K562 (cell line): ENCODE data around the gene P4HTM.

Source experiments
- ARID4B ChIP-seq: sonication (generic); formaldehyde crosslinking; IDR thresholded peaks from 2 replicates; pipeline ENCODE4 v1.8.0; 2022; ENCODE audit warnings: mild to moderate bottlenecking, missing genetic modification reagents
- CTCF ChIP-seq, 3 experiments: IDR thresholded peaks in 2 of 3; conservative IDR thresholded peaks in 1 of 3; 2 replicates each; pipeline ENCODE4 v1.5.1; 2011 to 2012; ENCODE audit warnings: low read length in 3 of 3, mild to moderate bottlenecking in 3 of 3, control low read depth in 2 of 3, improper control_type of control experiment in 1 of 3, inconsistent platforms in 1 of 3, low read depth in 1 of 3, mixed read lengths in 1 of 3, moderate library complexity in 1 of 3; ENCODE audit not compliant: insufficient read depth in 2 of 3
- HDAC6 ChIP-seq: IDR thresholded peaks from 2 replicates; pipeline ENCODE4 v1.6.1; 2012; ENCODE audit warnings: low read depth, mild to moderate bottlenecking, control low read depth, inconsistent platforms, low read length, moderate library complexity
- HNRNPK ChIP-seq: fragments of 200-400 bp; formaldehyde crosslinking; IDR thresholded peaks from one replicate; pipeline ENCODE4 v1.6.1; 2018; ENCODE audit warnings: mild to moderate bottlenecking, low read depth, low read length; ENCODE audit not compliant: poor library complexity, severe bottlenecking
- POLR2A ChIP-seq: fragments of 450-650 bp; conservative IDR thresholded peaks from 2 replicates; pipeline ENCODE4 v1.6.1; 2016
- TBP ChIP-seq: optimal IDR thresholded peaks from 2 replicates; pipeline ENCODE3; 2011; ENCODE audit warnings: low read depth, low read length, improper control_type of control experiment
- ZNF184 ChIP-seq: sonication (generic); formaldehyde crosslinking; IDR thresholded peaks from 2 replicates; pipeline ENCODE4 v1.5.0; 2020; ENCODE audit warnings: missing genetic modification reagents
- ZNF263 ChIP-seq: sonication (generic); formaldehyde crosslinking; IDR thresholded peaks from 2 replicates; pipeline ENCODE4 v1.8.0; 2022; ENCODE audit warnings: mild to moderate bottlenecking, missing genetic modification reagents, borderline replicate concordance

GRCh38 chr3:48974076-48974864 lies 15.8 kb upstream of the P4HTM start:
- no peak for TF ChIP-seq TBP
- TF ChIP-seq ZNF184 (CRISPR knock-in tag) = no peak
- TF ChIP-seq ZNF263 (CRISPR knock-in tag) = no peak
- TF ChIP-seq ARID4B (CRISPR knock-in tag) = no peak
- TF ChIP-seq CTCF (IDR thresholded peaks at IDR 0.05 in 2 of 3, conservative IDR thresholded peaks at IDR 0.05 in 1 of 3; ENCODE audit: insufficient read depth in 2 of 3, low read depth in 1 of 3, low read length in 3 of 3) = no peak
- no peak for TF ChIP-seq POLR2A
- no peak for TF ChIP-seq HNRNPK
- no peak for TF ChIP-seq HDAC6
